Measurements from ENCODE around the gene TAC3.
"Not testable (repeated sequence)": the region's sequence is repeated elsewhere in the genome, so short reads cannot be mapped to it uniquely, and the experiment has no call there.

TAC3 gene

DNA sequence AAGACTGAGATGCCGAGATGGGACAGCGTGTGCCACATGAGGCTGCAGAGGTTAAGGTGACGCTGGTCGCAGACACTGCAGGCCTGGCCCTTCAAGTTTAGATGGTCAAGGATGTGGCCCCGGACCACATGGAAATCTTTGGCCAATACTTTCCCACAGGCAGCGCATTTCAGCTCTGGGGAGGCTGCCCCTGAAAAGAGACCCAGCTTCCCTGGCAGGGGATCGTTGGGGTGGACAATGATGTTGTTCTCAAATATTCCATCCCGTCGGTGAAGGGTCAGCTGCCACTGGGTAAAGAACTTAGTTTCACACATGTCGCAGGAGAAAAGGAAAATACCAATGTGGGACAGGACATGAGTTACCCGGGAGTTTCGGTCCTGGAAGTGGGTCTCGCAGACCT is 12.9 kb downstream of the TAC3 start:
- DNase-seq = no peak

DNA sequence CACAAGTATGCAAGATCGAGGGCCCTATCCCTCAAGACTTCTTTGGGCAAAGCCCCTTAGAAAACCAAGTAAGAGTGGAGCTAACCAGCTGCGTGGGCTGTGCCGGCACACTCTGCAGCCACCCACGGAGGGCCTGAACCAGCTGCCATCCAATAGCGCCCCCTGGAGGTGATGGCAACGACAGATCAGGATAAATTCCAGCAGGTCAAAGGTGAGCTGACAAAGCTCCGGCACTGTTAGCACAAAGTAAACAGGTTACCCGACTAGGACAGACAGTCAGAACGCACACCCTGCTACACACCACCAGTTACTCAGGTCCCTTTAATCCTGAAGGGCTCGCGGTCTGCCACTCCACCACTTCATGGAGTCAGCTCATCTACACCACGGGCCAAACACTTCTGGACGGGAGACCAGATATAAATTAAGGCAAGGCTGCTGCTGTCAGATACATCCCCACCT is 14.9 kb downstream of the TAC3 start:
- DNase-seq = peak; percentile 79

DNA sequence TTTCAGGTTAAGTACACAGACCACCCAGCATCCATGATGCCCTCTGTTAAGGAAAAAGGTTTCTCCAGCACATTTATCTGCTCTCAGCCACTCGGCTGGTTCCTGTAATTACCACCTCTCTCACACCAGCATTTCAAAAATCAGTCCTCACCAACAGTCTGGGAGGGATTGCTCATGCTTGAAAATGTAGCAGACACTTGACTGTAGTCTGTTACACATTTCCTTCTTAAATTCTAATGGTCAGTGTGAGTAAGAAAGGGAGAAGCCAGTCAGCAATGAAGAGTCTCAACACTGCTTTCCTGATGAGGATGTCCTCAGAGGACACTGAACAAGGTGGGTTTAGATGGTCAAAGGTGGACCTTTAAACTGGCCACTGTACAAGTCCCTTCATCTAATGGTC is 15.9 kb downstream of the TAC3 start:
- no peak for DNase-seq

DNA sequence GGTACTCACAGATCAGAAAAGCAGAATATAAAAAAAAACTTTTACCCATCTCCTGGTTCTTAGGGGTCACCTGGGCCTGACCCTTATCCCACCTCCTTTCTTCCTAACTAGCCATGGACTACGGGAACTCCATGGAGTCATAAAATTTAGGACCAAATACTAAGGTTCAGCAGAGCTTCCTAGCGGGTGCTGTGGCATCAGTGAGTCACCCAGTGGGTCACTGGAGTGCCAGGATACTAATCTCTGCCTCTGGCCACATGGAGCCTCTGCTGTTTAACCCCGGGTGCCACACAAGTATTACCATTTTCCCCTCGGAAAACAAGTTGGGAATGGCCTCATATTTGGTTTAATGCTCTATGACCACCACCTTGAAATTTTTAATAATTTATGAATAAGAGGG is 16.9 kb downstream of the TAC3 start:
- DNase-seq = no peak

DNA sequence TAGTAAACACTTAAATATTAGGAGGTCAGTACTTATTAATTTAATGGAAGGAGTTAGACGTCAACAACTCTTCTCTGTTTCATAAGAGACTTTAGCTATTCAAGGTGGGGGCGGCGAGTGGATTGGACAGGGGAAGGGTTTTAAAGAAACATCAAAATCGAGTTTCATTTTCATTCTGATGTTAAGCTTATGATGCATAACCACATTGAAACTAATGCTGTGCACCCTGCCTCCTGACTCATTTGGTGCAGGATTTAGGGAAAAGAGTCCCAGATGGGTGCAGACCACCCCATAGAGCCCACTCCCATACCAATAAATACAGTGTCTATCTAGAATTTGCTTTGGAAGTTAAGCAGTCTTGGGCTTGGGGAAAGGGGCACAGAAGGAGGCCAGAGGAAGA is 17.3 kb downstream of the TAC3 start:
- no peak for DNase-seq

DNA sequence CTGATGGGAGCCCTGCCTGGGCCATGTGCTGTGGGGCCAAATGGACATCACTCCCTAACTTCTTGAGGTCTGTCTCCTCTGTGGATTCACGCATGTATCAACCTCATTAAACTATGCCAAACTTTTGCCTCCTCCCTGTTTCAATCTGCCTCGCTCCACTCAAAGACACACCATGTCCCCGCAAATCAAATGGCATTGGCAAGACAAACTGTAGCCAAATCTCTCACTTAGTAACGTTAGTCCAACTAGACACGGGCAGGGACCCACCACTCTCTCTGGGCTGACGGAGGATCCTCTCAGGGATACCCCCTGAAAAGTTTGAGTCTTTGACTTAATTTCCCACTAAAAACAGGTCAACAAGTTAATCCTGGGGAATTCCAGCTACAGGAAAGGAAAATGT is 18.0 kb downstream of the TAC3 start:
- DNase-seq = no peak

DNA sequence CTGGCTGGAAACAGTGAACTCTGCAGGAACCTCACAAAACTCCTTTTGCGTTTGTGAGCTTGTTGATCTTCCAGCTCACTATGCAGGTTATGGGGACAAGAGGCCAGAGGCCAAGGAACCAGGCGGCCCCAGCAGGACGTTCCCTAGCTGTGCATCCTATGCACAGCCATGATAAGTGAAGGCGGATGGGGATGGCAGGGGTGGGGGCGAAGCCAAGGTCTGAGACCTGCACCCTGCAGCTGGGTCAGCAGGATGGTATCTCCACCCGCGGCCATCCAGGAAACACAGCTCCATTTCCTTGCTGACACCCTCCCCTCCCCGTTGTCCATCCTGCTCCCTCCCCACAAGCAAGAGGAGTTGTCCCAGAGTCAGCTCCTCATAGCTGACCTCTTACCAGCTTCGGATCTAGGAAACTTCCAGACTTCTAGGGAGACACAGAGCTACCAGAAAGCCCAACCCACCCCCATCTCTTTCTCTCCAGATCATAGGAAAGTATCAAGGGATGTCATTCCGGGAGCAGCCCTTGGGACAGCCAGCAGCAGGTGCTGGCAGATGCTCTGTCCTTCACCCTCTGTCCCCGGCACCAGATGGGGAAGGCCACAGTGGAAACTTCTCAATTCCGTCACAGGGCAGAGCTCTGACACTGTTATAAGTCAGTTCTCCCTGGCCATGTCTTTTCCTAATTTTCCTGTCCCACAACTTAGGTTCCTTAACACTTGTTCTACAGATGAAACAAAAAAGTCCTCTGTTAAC is 19.4 kb downstream of the TAC3 start:
- DNase-seq = no peak

DNA sequence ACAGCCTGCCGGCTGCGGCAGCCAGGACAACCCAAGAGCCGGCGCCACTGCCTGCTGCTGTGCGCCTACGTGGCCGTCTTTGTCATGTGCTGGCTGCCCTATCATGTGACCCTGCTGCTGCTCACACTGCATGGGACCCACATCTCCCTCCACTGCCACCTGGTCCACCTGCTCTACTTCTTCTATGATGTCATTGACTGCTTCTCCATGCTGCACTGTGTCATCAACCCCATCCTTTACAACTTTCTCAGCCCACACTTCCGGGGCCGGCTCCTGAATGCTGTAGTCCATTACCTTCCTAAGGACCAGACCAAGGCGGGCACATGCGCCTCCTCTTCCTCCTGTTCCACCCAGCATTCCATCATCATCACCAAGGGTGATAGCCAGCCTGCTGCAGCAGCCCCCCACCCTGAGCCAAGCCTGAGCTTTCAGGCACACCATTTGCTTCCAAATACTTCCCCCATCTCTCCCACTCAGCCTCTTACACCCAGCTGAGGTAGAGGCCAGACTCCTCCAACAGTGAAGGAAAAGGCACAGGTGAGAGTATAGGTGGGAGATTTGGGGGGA is 20.3 kb downstream of the TAC3 start:
- DNase-seq = no peak

DNA sequence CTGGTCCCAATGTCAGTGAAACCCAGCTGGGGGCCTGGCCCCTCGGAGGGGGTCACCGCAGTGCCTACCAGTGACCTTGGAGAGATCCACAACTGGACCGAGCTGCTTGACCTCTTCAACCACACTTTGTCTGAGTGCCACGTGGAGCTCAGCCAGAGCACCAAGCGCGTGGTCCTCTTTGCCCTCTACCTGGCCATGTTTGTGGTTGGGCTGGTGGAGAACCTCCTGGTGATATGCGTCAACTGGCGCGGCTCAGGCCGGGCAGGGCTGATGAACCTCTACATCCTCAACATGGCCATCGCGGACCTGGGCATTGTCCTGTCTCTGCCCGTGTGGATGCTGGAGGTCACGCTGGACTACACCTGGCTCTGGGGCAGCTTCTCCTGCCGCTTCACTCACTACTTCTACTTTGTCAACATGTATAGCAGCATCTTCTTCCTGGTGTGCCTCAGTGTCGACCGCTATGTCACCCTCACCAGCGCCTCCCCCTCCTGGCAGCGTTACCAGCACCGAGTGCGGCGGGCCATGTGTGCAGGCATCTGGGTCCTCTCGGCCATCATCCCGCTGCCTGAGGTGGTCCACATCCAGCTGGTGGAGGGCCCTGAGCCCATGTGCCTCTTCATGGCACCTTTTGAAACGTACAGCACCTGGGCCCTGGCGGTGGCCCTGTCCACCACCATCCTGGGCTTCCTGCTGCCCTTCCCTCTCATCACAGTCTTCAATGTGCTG is 21.0 kb downstream of the TAC3 start:
- no peak for DNase-seq

DNA sequence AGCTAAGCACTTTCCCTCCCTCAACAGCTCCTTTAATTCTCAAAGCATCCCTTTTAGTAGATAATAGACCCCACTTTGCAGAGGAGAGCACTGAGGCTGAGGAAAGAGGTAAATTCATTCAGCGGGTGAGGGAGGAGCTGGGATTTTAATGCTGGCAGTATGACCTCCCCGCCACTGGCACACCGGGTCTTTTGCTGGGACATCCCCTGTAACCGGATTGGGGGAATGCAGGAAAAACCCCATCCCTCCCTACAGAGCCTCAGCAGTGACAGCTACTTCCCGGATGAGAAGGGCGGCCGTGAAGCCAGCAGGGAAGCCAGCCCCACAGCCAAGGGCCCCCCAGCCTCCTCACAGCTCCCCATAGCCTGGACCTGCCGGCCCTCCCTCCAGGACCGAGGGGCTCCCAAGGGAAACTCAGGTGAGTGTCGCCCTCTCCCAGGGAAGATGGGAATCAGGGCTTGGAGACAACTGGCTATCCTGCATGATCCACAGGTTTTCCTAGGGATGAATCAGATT is 22.0 kb downstream of the TAC3 start:
- no peak for DNase-seq

DNA sequence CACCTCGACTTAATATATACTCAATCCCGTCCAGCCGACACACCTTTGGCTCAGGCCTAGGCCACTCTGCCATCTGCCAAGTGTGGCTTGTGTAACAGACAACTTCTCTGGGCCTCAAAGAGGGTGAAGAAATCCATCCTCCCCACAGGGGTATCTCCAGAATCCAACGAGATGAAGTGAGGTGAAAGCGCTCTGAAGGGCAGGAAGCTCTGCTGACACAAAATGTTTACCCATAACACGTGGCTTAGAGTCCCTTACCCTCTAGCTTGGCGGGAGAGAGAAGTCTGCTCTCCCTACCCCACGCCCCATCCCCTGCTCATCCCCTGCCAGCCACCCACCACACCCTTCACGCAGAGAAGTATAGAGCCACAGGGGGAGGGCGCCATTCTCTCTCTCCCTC is 23.0 kb downstream of the TAC3 start:
- DNase-seq = no peak

DNA sequence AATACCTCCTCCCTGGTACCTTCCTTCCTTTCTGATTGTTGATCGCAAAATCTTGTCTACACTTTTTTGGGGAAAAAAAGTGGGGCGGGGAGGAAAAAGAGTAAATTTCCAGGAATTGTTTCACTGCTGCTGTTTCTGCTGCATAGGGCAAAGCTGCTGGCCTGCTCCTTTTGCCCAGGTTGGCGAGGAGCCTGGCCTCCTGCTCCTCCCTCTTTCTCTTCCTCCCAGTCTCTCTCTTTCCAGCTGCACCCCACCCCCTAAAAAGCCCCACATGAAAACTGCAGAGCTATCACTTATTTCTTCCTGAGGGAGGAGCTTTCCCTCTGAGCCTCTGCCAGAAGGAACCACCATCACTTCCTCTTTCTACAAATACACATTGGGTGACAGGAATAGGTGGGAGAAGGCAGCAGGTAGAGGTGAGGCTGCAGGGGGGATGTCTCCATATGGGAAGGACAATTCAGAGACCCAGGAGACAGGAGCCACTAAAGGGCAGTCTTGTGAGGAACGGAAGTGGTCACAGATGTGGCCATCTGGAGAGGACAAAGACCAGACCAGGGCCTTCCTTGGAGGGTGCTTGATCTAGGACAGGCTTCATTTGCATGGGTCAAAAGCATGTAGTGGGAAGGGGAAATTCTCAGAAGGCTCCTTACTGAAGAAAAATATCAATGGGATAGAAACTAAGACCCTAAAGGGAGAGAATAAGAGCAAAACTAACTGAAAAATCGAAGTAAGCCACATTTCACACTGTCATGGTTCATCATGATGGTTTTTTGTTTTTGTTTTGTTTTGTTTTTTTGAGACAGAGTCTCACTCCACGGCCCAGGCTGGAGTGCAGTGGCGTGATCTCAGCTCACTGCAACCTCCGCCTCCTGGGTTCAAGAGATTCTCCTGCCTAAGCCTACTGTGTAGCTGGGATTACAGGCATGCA is 24.7 kb downstream of the TAC3 start:
- DNase-seq = no peak

DNA sequence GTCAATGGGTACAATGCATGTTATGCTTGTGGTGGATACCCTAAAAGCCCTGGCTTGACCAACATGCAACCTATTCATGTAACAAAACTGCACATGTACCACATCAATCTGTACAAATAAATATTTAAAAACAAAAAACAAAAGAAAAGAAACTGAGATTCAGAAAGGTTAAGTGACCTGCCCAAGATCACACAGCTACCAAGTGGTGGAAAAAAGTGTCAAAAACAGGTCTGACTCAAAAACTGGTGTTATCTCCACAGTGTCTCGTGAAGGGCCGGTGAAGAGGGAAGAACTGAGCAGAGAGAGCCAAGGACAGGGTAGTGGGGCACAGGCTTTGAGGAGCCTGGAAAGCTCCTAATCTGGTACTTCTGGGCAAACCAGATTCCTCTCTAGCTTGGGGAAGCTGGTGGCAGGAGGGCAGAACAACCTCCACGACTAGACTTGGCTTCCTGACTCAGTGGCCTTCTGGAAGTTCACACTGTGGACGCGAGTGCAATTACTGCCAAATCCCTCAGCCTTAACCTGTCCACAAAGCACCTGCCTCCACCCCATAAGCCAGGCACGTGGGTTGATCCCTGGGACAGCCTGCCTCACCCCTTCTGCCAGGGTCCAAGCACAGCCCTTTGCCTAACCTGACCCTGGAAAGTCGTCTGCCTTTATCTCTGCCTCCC is 25.5 kb downstream of the TAC3 start:
- no peak for DNase-seq

DNA sequence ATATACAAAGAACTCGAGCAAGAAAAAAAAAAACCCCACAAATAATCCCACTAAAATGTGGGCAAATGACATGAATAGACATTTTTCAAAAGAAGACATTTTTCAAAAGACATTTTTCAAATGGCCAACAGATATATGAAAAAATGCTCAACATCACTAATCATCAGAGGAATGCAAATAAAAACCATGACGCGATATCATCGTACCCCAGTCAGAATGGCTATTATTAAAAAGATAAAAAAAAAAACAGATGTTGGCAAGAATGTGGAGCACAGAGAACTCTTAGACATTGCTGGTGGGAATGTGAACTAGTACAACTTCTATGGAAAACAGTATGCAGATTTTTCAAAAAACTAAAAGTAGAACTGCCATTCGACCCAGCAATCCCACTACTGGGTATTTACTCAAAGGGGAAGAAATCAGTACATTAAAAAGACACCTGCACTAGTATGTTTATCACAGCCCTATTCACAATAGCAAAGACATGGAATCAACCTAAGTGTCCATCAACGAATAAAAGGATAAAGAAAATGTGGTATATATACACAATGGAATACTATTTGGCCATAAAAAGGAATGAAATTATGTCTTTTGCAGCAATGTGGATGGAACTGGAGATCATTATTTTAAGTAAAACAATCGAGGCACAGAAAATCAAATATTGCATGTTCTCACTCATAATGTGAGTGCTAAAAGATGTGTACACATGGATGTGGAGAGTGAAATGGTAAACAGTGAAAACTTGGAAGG is 26.3 kb downstream of the TAC3 start:
- DNase-seq = no peak

DNA sequence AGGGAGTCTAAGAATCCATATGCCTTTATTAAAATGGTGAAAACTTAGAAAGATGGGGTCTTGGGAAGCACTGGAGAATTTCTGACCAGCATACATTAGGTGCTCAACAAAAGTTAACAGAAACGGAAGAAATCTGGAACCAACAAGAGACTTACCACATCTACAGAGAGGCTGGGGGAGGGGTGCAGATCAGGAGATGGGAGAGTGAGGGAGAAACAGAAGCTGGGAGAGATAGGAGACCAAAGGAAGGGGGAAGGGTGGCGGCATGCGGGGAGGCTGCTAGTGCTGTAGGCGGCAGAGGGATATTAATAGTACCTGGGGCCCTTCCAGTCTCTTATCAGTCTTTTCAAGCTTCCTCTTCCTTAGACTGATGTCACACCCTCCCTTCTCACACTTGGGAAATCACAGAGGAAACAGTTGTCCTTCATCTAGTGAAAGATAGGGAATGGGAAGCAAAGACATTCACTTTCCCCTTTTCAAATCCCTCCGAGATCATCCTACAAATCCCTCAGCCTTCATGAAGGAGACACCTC is 28.1 kb downstream of the TAC3 start:
- DNase-seq = no peak

DNA sequence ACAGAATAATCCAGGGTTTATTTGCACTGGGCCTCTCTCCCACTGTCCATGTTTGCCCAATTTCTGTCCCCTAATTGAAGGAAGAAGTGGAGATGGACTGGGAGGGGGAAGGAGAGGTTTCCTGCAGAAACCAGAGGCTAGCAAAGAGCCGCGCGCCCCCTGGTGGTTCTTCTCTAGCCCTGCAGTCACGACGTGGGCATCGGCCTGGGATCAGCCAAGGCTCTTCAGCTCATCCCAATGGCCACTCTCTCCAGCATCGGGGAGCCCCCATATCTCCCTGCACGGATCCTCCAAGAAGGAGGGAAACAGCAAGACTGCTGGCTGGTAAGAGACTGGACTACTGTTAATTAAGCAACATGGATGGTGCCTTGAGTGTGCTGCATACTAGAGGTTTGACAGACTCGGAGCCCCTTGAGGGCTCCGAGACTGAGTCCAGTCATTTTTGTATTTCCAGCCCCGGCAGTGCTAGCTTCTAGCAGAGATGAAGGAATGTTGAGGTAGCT is 28.7 kb downstream of the TAC3 start:
- peak; percentile 76 for DNase-seq

DNA sequence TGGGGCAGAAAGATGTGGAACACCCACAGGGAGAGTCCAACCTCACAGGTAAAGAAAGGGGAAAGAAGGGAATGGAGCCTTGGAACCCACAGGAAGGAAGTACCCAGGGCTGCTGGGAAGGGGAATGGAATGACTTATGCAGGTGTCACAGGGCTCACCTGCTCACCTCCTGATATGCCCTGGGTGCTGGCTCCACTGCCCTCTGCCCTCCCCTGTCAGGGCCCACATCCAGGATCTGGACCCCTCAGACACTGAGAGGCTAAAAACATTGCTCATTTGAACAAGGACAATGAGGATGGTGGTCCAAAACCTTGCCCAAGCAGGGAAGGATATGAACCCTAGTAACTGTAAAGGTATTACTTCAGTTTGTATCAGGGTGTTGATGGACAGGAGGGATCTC is 29.3 kb downstream of the TAC3 start:
- no peak for DNase-seq

DNA sequence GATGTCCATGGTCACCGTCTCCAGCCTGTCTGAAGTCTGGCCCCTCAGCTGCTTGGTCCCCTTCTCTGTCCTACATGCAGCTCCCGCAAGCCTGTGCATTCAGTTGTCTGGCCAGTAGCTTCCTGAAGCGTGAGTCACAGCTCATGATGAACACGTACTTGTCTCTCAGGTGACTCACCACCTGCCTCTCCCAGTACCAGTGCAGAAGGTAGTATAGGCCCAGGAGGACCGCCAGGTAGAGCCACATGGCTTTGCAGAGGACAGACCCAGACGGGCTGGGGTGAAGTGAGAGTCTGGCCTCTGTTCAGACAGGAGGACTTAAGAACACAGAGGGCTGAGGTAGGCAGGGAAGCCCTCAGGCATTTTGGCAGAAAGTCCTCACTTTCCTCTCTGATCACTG is 30.6 kb downstream of the TAC3 start:
- DNase-seq = not testable (repeated sequence)

DNA sequence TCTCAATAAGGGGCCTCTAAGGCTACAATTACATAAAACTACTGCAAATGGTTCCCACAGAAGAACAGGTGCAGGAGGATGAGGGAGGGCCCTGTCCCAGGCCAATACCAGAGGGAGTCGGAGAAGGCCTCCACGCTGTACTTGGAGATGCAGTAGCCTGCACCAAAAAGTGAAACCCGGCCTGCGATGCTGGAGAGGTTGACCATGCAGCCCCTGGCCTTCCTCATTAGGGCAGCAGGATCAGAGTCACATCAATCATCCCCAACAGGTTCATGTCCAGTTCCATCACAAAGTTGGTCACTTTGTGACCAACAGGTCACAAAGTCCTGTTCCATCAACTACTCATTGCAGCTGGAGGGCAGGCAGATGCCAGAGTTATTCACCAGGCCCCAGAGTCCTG is 32.9 kb downstream of the TAC3 start:
- DNase-seq = no peak

DNA sequence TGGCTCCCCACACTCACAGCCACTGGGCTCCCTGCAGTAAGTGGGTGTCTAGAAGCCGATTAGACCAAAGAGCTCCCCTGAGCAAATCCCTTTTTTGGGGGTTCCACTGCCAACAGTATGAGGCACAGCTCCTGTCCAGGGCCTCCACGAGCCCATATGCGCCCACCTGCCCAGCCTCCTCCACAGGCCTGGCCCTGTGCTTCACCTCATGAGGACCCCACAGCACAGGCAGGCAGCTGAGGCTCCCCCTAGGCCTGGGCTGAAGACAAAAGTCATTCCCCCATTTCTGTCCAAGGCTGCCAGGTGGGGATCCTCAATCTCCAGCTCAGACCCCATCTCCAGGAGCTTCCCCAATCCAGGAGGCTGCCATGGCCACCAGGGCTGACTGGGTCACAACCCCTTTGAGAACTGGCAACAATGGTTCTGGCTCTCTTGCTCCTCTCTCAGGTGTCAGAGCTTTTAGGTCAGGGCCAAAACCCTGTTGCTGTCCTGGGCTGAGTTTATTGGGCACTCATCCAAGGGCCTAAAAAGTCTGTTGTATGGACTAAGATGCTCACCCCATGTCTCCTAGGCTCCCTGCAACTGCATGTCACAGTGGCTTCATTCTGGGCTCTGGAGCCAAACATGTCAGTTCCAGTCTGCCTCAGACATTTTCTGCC is 33.6 kb downstream of the TAC3 start:
- not testable (repeated sequence) for DNase-seq
